ENCODE data around the gene SLC13A3.

Gene SLC13A3

GRCh38 chr20:46621492-46621891, 29.8 kb downstream of the SLC13A3 start:
- Histone ChIP-seq H3K4me3 (replicated peaks; ENCODE audit: insufficient read depth, low read length) (no peak overlapping the region), H3K27ac (replicated peaks) (no peak overlapping the region), H3K27me3 (ENCODE audit: insufficient read depth, poor library complexity, severe bottlenecking) (no peaks in the 10 kb centered on the region)
- DNase-seq (ENCODE audit: low read depth in 1 of 2, low spot score in 1 of 2), result no peak
- TF ChIP-seq SPI1 (IDR thresholded peaks at IDR 0.05; ENCODE audit: borderline replicate concordance, low read depth) (no peak), REST (IDR thresholded peaks at IDR 0.05; ENCODE audit: insufficient replicate concordance, low read depth) (no peak), GABPA (IDR thresholded peaks at IDR 0.05; ENCODE audit: low read depth) (no peak), CTCF (IDR thresholded peaks at IDR 0.05; ENCODE audit: insufficient read depth, low read length) (no peak), POLR2AphosphoS5 (IDR thresholded peaks at IDR 0.05; ENCODE audit: low read depth) (no peak)

GRCh38 chr20:46619445-46619844, 31.8 kb downstream of the SLC13A3 start:
- Histone ChIP-seq H3K27me3 (ENCODE audit: insufficient read depth, poor library complexity, severe bottlenecking) (no peaks in the 10 kb centered on the region), H3K27ac (replicated peaks) (no peak overlapping the region), H3K4me3 (replicated peaks; ENCODE audit: insufficient read depth, low read length) (no peak overlapping the region)
- DNase-seq (ENCODE audit: low read depth in 1 of 2, low spot score in 1 of 2), result no peak
- TF ChIP-seq POLR2AphosphoS5 (IDR thresholded peaks at IDR 0.05; ENCODE audit: low read depth), result no peak
- no peak for TF ChIP-seq SPI1 (IDR thresholded peaks at IDR 0.05; ENCODE audit: borderline replicate concordance, low read depth)
- no peak for TF ChIP-seq GABPA (IDR thresholded peaks at IDR 0.05; ENCODE audit: low read depth)
- no peak for TF ChIP-seq CTCF (IDR thresholded peaks at IDR 0.05; ENCODE audit: insufficient read depth, low read length)
- TF ChIP-seq REST (IDR thresholded peaks at IDR 0.05; ENCODE audit: insufficient replicate concordance, low read depth), result no peak

GRCh38 chr20:46618316-46619100, 32.8 kb downstream of the SLC13A3 start:
- Histone ChIP-seq H3K27me3 (ENCODE audit: insufficient read depth, poor library complexity, severe bottlenecking) (no peaks in the 10 kb centered on the region), H3K27ac (replicated peaks) (no peak overlapping the region), H3K4me3 (replicated peaks; ENCODE audit: insufficient read depth, low read length) (no peak overlapping the region)
- no peak for DNase-seq (ENCODE audit: low read depth in 1 of 2, low spot score in 1 of 2)
- TF ChIP-seq POLR2AphosphoS5 (IDR thresholded peaks at IDR 0.05; ENCODE audit: low read depth) (no peak), GABPA (IDR thresholded peaks at IDR 0.05; ENCODE audit: low read depth) (no peak), SPI1 (IDR thresholded peaks at IDR 0.05; ENCODE audit: borderline replicate concordance, low read depth) (no peak), REST (IDR thresholded peaks at IDR 0.05; ENCODE audit: insufficient replicate concordance, low read depth) (no peak), CTCF (IDR thresholded peaks at IDR 0.05; ENCODE audit: insufficient read depth, low read length) (no peak)

All from HL-60 (cell line).